Lung (tissue), 12 donors: ENCODE results near the gene HSD17B1. TPM values are rescaled to one million over a fixed set of nuclear protein-coding genes. Genes with fewer than 3 reads are reported as not detected.

Experiments used
- ATAC-seq: fragments of 200-7000 bp; cut with Tn5 transposase; one replicate; pipeline ENCODE4 v1.9.1; 2020; ENCODE audit warnings: moderate number of reproducible peaks; ENCODE audit not compliant: insufficient read depth, low FRiP score
- DNase-seq, 3 donors: peaks; one replicate each; pipeline ENCODE4 v3.0.0-alpha.2; 2013 to 2017
- H3K27ac ChIP-seq, 2 donors: one replicate each; pipeline ENCODE4 v1.5.1; 2013; ENCODE audit warnings: mild to moderate bottlenecking in 2 of 2, moderate library complexity in 2 of 2, control low read depth in 1 of 2, inconsistent platforms in 1 of 2, low read depth in 1 of 2, low read length in 1 of 2
- H3K27me3 ChIP-seq, 3 donors: one replicate each; pipeline ENCODE4 v1.5.1; 2013; ENCODE audit warnings: low read length in 2 of 3; ENCODE audit not compliant: control insufficient read depth in 3 of 3, insufficient read depth in 3 of 3
- H3K36me3 ChIP-seq, 4 donors: one replicate each; pipeline ENCODE4 v1.5.1; 2013; ENCODE audit warnings: low read length in 4 of 4, mild to moderate bottlenecking in 1 of 4, moderate library complexity in 1 of 4; ENCODE audit not compliant: control insufficient read depth in 4 of 4, insufficient read depth in 4 of 4
- H3K4me1 ChIP-seq, 5 donors: one replicate each; pipeline ENCODE4 v1.5.1; 2013; ENCODE audit warnings: low read length in 5 of 5, mild to moderate bottlenecking in 2 of 5, moderate library complexity in 1 of 5; ENCODE audit not compliant: control insufficient read depth in 5 of 5, insufficient read depth in 5 of 5
- H3K4me3 ChIP-seq: one replicate; pipeline ENCODE4 v1.5.1; 2013; ENCODE audit warnings: mild to moderate bottlenecking, control low read depth, moderate library complexity
- H3K9ac ChIP-seq, 2 donors: one replicate each; pipeline ENCODE4 v1.5.1; 2013; ENCODE audit warnings: low read length in 2 of 2, control low read depth in 1 of 2; ENCODE audit not compliant: insufficient read depth in 1 of 2
- H3K9me3 ChIP-seq, 4 donors: one replicate each; pipeline ENCODE4 v1.5.1; 2013; ENCODE audit warnings: low read length in 3 of 4, mild to moderate bottlenecking in 1 of 4, moderate library complexity in 1 of 4; ENCODE audit not compliant: control insufficient read depth in 4 of 4, insufficient read depth in 3 of 4
- WGBS, 2 donors: extraction: QIAGEN DNeasy Blood & Tissue Kit; methylation state at CpG; one replicate each; pipeline ENCODE4 v1.1.7; 2013; 5-methylcytosine and 5-hydroxymethylcytosine counted together
- polyA plus RNA-seq, 2 donors: library from polyadenylated mRNA; stranded (reverse); fragments of 200-250 nt; gene quantifications; one replicate each; pipeline ENCODE4 v1.2.1, GENCODE V29; 2013
- total RNA-seq, 2 donors: library from RNA; depleted of rRNA in 1 of 2; stranded (reverse); fragments of >200 nt in 1 of 2; gene quantifications; one replicate each; pipeline ENCODE4 v1.2.1, GENCODE V29; 2014 to 2021
- TF ChIP-seq, protein P1 (sequence below): IDR thresholded peaks from 2 replicates; pipeline ENCODE4 v1.5.1; 2012; ENCODE audit warnings: mild to moderate bottlenecking; ENCODE audit errors: control extremely low read depth, extremely low read depth
- donor health status: control.
- donor health status: control.
- donor health status: Bipolar disorder and iron deficiency.
- donor health status: healthy.
- donor health status: DM: yes; HTN: yes; CAD: no.

HSD17B1 gene
- total and polyA plus RNA-seq, 4 donors = 0.98 to 2.4 (median 1.6) TPM

DNA sequence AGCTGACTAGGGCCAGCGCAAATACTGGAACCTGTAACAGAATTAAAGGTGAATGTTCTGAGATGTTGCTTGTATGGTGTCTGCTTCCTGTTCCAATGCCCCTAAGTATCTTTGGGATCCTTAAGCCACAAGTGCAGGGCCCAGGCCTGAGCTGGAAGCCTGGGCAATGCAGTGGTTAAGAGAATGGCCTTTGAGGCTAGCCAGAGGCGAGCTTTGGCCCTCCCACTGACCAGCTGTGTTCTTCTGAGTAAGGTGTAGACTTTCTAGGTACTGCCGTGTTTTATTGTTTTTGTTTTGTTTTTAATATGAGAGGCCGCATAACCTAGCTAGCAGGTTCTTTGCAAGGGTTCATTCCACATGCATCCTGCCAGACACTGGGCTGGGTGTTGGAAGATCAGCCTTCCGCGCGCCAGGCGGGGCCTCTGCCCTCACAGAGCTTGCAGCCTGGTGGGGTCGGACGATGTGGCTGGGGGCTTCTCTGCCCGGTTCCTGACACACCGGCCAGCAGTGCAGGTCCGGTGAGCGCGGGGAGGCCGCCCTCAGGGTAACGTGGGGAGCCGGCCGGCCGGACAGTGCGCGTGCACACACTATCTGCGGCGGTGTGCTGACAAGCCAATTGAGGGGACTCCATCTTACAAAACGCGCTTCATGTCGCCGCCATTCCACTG, 13.6 kb downstream of the HSD17B1 start:
- ATAC-seq = peak; percentile 1
- H3K9me3 ChIP-seq = no peaks in the 10 kb centered on the region
- peak overlapping the region; percentile 4 for H3K4me3 ChIP-seq
- H3K36me3 ChIP-seq = peaks cover 13 to 41% (median 38%) of the 10 kb centered on the region in 4 donors
- no peak overlapping the region for H3K9ac ChIP-seq
- TF ChIP-seq, protein P1, sequence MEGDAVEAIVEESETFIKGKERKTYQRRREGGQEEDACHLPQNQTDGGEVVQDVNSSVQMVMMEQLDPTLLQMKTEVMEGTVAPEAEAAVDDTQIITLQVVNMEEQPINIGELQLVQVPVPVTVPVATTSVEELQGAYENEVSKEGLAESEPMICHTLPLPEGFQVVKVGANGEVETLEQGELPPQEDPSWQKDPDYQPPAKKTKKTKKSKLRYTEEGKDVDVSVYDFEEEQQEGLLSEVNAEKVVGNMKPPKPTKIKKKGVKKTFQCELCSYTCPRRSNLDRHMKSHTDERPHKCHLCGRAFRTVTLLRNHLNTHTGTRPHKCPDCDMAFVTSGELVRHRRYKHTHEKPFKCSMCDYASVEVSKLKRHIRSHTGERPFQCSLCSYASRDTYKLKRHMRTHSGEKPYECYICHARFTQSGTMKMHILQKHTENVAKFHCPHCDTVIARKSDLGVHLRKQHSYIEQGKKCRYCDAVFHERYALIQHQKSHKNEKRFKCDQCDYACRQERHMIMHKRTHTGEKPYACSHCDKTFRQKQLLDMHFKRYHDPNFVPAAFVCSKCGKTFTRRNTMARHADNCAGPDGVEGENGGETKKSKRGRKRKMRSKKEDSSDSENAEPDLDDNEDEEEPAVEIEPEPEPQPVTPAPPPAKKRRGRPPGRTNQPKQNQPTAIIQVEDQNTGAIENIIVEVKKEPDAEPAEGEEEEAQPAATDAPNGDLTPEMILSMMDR = no peak
- WGBS, 2 donors = 35 to 49% methylated on average over 28 of the region's 28 CpGs
- peaks cover 3 to 34% (median 18%) of the 10 kb centered on the region in 5 donors for H3K4me1 ChIP-seq
- no peak for DNase-seq
- no peaks in the 10 kb centered on the region for H3K27me3 ChIP-seq
- H3K27ac ChIP-seq = peak overlapping the region; percentile 82 to 95

GRCh38 chr17:42566883-42567573, 14.3 kb downstream of the HSD17B1 start, which contains the start of gene MLX:
MLX (plus strand) TSS chr17:42567100; CDS start chr17:42567125, 25 bp downstream.
- WGBS, 2 donors = 0% methylated on average over 59 to 72 of the region's 72 CpGs
- H3K36me3 ChIP-seq = peaks cover 13 to 48% (median 43%) of the 10 kb centered on the region in 4 donors

GRCh38 chr17:42568341-42569111, 15.8 kb downstream of the HSD17B1 start:
- WGBS, 2 donors = 87 to 92% methylated on average over 14 of the region's 14 CpGs
- ATAC-seq (no peak), DNase-seq (no peak)
- no peak overlapping the region for H3K4me3 ChIP-seq
- no peak overlapping the region for H3K9ac ChIP-seq
- H3K27me3 ChIP-seq = no peaks in the 10 kb centered on the region
- TF ChIP-seq, protein P1 = no peak
- H3K4me1 ChIP-seq = peaks cover 0 to 19% (median 10%) of the 10 kb centered on the region in 5 donors
- peaks cover 23 to 58% (median 55%) of the 10 kb centered on the region in 4 donors for H3K36me3 ChIP-seq
- H3K27ac ChIP-seq = peak overlapping the region in 1 of 2 donors; percentile 9
- H3K9me3 ChIP-seq = no peaks in the 10 kb centered on the region

More at GRCh38 chr17:42566883-42567573, 14.3 kb downstream of the HSD17B1 start, which contains the start of gene MLX:
- H3K9me3 ChIP-seq = no peaks in the 10 kb centered on the region
- H3K4me1 ChIP-seq = peaks cover 3 to 31% (median 18%) of the 10 kb centered on the region in 5 donors
- H3K27ac ChIP-seq = peak within 1 kb of the TSS; percentile 95 to 97
- H3K27me3 ChIP-seq = no peaks in the 10 kb centered on the region
- ATAC-seq (peak; percentile 82), DNase-seq (peak; percentile 93 to 94 (median 94))
- H3K9ac ChIP-seq = peak within 1 kb of the TSS; percentile 53 to 69
- TF ChIP-seq, protein P1 = no peak
- peak within 1 kb of the TSS; percentile 79 for H3K4me3 ChIP-seq
